ENCODE measurements around the gene PTMS.
A peak's percentile ranks its signal among the peaks of the same experiment; 100 is the strongest.
"Not testable (repeated sequence)": the region's sequence is repeated elsewhere in the genome, so short reads cannot be mapped to it uniquely, and the experiment has no call there.

Gene PTMS

GRCh38 chr12:6765634-6766581 is at the start of gene PTMS:
Gene PTMS, plus strand, starts transcription at chr12:6766363. Its CDS starts 343 bp downstream, at chr12:6766706.
- no peak for FAIRE-seq

- no peak for FAIRE-seq
Observed at GRCh38 chr12:6716874-6717437, 49.2 kb upstream of the PTMS start.

- FAIRE-seq = no peak
Observed at GRCh38 chr12:6722863-6723262, 43.3 kb upstream of the PTMS start.

- FAIRE-seq = peak; percentile 55
Observed at GRCh38 chr12:6723607-6724408, 42.4 kb upstream of the PTMS start, which contains the start of gene COPS7A. Gene COPS7A, plus strand, starts transcription at chr12:6724046. Its CDS starts 611 bp downstream, at chr12:6724657.

- FAIRE-seq = no peak
Observed at GRCh38 chr12:6724409-6724797, 41.8 kb upstream of the PTMS start.

- no peak for FAIRE-seq
Observed at GRCh38 chr12:6725350-6725749, 40.8 kb upstream of the PTMS start.

- no peak for FAIRE-seq
Observed at GRCh38 chr12:6729186-6729585, 37.0 kb upstream of the PTMS start.

GRCh38 chr12:6730169-6730568 is 36.0 kb upstream of the PTMS start:
- no peak for FAIRE-seq

- FAIRE-seq = no peak
Observed at GRCh38 chr12:6734506-6735387, 31.4 kb upstream of the PTMS start.

- FAIRE-seq = no peak
Observed at GRCh38 chr12:6735448-6736191, 30.5 kb upstream of the PTMS start.

GRCh38 chr12:6736754-6737153 is 29.4 kb upstream of the PTMS start:
- no peak for FAIRE-seq

GRCh38 chr12:6742080-6742479 is 24.1 kb upstream of the PTMS start:
- not testable (repeated sequence) for FAIRE-seq

GRCh38 chr12:6742834-6743233 is 23.3 kb upstream of the PTMS start:
- no peak for FAIRE-seq

- FAIRE-seq = not testable (repeated sequence)
Observed at GRCh38 chr12:6743300-6743699, 22.9 kb upstream of the PTMS start.

- FAIRE-seq = no peak
Observed at GRCh38 chr12:6745741-6746525, 20.2 kb upstream of the PTMS start.

GRCh38 chr12:6747216-6747615 is 18.9 kb upstream of the PTMS start:
- FAIRE-seq = no peak

GRCh38 chr12:6748761-6749160 is 17.4 kb upstream of the PTMS start:
- no peak for FAIRE-seq

- no peak for FAIRE-seq
Observed at GRCh38 chr12:6750506-6750905, 15.7 kb upstream of the PTMS start.

- FAIRE-seq = no peak
Observed at GRCh38 chr12:6751767-6752166, 14.4 kb upstream of the PTMS start.

- FAIRE-seq = no peak
Observed at GRCh38 chr12:6752167-6752920, 13.8 kb upstream of the PTMS start.

Measured in colon (tissue), 2 donors.